ENCODE data around the gene MSX2.
"Not testable (repeated sequence)": the region's sequence is repeated elsewhere in the genome, so short reads cannot be mapped to it uniquely, and the experiment has no call there.

Gene MSX2

GRCh38 chr5:174733836-174734235, 9.5 kb downstream of the MSX2 start:
- no peak for DNase-seq

DNA sequence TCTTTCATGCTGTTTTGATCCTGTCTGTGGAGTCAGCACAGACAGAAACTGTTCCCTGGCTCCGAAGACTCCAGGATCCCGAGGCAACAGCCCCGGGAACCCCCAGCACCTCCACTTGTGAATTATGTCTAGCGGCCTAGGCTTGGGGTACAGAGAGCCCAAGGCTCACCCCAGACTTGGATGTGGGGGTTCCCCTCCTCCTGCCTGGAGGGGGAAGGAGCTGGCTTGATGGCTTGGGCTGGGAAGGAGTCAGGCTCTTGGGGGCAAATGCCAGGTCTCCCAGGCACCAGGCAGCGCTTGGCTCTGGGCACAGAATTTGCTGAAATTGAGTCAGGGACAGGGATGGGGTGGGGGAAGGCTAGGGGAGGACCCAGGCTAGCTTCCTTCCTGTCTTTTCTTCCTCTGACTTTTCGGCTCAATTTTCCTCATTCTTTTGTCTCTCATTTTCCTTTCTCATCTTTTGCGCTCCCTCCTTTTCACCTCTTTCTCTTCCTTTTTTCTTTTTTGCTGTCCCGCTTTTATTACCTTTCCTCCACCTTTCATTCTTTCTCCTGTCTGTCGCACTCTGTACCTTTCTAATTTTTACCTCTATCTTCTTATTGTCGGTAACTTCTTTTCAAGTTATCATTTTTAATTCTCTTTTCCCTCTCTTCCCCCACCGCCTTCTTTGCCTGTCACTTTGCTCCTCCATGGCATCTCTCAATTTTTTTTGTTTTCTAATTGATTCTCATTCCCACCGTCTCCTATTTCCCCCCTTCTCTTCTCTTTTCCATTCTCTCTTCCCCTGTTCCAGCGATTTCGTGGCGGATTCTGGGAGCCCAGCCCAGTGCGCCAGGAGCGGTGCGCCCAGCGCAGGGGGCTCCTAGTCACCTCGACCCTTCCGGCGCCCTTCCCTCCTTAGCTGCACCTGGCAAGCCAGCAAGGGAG, 10.5 kb downstream of the MSX2 start:
- DNase-seq: no peak

DNA sequence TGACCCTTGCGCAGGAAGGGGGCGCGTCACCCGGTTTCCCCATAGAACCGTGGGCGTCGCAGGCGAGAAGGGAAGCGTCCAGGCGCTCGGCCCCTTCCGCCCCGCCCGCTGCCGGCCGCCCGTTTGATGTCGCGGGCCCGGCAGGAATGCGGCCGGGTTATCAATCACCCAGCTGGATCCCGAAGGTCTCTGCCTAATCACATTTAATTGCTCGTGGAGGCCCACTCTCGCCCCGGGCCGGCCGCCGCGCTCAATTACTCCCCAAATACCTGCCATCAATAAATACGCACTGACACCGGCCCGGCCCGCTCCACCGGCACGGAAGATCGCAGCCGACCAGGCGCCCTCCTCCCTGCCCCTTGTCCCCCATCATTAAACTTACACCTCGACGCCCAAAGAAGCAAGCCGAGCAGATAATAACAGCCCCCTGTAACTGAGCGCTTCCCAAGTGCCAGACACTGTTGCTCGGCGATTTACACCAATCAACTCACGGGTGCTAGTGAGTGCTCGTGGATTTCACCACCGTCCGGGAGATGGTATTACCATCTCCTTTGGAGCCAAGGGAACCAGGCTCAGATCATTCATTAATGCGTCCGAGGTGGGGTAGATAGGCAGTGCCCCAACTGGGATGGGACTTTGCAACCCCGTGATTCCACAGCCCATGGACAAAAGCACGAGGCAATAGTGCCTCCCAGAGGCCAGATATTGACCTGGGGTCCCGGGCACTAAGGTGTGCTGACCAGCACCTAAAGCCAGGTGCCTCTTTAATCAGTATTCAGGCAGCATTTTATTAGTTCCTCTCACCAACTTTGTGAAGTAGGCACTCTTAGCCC, 11.3 kb downstream of the MSX2 start:
- DNase-seq: no peak

DNA sequence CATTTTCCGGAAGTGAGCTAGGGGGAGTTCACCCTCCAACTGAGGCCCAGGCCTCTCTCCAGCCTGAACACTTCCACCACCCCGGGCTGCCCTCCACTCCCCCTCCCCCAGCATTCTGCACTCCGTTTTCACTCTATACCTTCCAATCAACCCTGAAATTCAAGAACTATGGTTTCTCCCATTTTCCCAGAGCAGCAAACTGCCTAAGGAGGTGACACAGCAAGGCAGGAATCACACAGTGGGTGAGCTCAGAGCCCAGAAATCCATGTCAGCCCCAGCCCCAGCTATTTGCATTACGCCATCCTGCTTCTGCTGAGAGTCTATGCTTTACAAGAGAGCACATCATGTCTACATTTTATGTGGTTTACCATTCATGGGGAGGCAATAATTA, 11.9 kb downstream of the MSX2 start:
- DNase-seq: no peak

DNA sequence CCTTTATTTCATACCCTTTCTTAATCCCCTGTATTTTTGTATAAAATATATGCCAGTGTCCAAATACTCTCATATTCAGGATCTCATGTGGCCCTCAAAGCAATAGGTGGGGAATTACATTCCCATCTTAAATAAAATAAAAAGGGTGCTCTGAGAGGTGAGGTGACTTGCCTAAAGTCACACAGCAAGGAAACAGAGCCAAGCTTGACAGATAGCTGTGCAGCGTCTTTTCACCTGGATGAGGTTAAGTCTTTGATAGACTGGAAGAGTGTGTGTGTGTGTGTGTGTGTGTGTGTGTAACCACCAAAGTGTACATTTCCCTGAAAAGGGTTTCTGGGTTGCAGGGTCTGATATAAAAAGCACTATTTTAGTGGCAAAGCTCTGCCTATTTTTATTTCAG, 12.4 kb downstream of the MSX2 start:
- no peak for DNase-seq

GRCh38 chr5:174737330-174737729, 12.9 kb downstream of the MSX2 start:
- DNase-seq: no peak

DNA sequence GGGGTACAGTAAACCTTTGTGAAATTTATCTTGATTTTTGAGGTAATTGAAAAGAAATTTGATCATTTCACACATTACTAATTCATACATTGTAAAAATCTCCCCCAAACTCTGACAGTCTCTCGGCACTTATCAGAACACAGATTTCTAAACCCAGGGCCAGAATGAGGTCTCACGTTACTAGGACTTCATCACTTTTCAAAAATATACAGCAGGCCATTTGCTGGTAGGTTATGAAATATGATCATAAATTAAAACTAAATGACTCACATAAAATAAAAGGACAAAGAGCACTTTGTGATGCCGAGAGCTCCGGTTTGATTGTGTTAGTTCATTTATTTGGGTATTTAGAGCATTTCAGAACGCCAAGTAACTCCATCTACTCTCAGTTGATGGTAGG, 17.0 kb downstream of the MSX2 start:
- DNase-seq: no peak

DNA sequence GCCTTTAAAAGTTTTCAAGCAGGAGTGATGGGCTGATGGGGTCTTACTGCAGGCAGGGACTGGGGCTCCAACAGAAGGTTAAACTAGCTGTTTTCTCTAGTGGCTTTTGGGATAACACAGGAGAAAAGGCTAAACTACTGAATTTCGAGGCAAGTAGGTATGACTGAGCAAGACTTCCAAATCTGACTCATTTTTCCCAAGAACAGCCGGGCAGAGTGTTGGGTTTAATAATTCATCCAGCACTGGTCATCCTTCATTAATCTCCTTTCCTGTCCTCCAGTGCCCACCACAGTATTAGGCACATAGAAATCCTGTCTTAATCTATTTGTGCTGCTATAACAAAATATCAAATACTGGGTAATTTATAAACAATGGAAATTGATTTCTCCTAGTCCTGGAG, 20.5 kb downstream of the MSX2 start:
- DNase-seq: no peak

DNA sequence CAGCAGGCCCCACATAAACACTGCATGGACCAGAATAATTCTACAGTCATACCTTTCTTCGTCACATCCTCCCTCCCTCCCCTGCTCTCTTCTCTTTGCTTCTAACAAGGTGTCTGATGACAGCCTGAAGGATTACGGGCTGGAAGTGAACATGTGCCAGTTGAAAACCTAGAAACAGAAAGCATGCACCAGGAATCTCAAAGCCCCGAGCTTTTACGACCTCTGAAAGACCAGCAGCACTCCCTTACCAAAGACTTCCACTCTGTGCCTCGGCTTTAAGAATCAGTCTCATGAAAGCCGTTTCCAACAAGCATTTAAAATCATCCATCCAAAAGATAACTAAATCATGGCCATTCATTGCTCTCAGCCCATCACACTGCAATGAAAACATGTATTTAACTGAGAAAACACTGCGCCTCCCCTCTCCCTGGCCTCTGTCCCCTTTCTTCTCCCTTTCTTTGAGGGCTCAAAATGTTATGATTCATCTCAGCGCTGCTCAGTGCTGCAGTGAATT, 21.3 kb downstream of the MSX2 start:
- no peak for DNase-seq

DNA sequence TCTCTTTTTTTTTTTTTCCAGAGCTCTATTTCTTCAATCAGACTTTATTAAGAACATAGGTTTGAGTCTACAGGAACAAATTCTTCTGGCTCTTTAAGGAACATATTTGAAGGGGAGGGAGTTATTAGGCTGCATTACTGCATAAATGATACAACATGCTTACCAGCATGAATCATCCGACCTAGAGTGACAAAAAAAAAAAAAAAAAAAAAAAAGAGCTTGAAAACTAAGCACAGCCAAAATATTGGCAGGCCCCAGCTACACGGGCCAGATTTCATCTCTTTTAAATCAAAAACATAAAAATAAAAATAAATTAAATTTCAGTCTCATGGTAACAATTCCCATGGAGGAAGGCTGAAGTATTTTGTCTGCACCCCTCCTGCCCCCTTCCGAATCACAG, 26.3 kb downstream of the MSX2 start:
- DNase-seq: no peak

DNA sequence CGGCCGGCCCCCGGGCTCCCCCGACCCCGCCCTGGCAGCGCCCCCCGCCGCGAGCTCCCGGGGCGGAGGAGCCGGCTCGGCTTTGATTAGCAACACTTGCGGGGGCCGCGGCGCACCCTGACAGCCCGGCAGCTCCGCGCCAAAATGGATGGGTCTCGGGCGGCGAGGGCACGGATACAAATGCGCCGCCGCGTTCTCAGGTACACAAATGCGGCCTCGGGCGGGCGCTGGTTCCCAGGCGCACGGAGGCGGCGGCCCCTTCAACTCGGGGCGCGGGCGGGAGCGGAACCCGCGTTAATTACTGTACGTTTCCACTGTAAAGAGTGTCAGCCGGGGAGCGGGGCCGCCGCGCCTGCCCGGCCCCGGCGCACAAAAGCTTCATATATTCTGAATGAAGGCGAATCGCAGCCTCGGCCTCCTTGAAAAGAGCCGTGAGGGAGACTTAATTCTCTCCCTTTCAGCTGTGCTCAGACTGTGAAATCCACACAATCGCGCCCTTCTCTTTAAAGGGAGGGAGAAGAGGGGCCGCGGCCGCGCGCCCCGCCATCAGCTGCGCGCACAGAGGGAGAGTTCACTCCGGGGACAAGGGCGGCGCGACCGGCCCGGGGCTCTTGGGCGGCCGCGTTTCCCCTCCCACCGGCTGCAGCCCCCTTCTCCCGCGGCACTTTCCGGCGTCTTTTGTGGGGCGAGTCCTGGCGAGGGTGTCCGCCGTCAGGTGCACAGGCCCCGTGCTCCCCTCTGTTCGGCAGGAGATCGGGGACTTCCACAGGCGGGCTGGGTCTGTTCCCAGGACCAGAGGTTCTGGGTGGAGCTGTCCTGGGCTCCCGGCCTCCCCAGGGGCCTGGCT, 27.0 kb downstream of the MSX2 start:
- no peak for DNase-seq

DNA sequence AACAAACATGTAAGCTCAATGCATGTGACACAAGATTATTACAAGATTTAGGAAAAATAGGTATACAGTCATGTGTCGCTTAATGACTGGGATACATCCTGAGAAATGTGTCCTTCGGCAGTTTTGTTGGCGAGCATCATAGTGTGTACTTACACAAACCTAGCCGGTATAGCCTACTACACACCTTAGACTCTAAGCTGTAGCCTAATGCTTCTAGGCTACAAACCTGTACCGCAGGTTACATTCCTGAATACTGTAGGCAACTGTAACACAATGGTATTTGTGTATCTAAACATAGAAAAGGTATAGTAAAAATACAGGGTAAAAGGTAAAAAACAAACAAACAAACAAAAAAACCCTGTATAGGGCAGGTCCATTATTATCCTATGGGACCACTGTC, 27.7 kb downstream of the MSX2 start:
- no peak for DNase-seq

- DNase-seq: no peak
These were observed 30.7 kb downstream of the MSX2 start for GRCh38 chr5:174755106-174755505.

DNA sequence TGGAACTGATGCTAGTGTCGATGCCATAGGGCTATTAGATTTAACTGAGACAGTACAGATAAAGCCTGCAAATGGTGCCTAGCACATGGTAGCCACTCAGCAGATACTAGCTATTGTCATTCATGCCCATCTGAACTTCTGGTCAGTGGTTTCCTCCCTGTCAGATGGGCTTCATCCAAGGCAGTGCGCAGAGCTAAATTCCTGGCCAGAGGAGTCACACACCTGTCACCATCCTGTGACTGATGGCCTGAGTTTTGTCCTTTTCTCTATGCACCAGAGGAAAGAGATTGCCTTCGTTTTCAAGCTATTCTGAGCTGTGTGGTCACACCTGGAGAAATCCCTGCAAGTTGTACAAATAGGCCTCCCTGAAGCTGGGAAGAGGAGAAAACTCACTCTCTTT, 34.7 kb downstream of the MSX2 start:
- DNase-seq: no peak

DNA sequence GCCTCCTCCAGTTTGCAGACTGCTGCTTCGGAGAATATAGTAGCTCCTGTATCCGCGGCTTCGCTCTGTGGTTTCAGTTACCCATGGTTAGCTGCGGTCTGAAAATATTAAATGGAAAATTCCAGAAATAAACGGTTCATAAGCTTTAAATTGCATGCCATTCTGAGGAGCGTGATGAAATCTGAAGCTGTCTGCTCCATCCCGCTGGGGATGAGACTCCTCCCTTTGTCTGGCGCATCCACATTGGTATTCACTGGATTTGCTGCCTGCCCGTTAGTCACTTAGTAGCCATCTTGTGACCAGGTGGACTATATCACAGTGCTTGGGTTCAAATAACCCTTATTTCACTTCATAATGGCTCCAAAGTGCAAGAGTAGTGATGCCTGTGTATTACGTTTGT, 36.3 kb downstream of the MSX2 start:
- no peak for DNase-seq

DNA sequence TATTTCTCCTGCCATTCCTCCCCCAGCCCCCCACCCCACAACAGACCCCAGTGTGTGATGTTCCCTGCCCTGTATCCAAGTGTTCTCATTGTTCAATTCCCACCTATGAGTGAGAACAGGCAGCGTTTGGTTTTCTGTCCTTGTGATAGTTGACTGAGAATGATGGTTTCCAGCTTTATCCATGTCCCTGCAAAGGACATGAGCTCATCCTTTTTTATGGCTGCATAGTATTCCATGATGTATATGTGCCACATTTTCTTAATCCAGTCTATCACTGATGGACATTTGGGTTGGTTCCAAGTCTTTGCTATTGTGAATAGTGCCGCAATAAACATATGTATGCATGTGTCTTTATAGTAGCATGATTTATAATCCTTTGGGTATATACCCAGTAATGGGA, 37.0 kb downstream of the MSX2 start:
- not testable (repeated sequence) for DNase-seq

- no peak for DNase-seq
These were observed 39.9 kb downstream of the MSX2 start for GRCh38 chr5:174764309-174764708.

- DNase-seq: no peak
These were observed 41.2 kb downstream of the MSX2 start for GRCh38 chr5:174765540-174765939.

GRCh38 chr5:174767670-174768069, 43.3 kb downstream of the MSX2 start:
- no peak for DNase-seq

GRCh38 chr5:174769005-174769404, 44.6 kb downstream of the MSX2 start:
- no peak for DNase-seq

DNA sequence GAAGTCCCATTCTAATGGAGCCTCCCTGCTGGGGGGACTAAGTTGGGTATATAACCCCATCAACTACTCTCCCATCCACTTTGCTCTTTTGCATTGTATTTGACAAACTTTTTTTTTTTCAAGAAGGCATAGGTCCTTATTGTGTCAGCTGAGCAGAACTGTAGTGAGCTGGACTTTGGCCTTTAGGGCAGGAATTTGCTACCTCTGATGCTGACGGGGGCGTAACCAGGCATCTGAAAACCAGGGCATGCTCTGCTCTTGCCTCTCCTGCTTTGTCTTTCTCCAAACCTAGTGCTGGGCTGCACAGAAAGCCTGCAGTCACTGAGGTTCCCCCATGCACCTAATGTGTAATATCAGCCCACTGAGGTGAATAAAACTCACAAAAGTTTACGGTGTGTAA, 49.0 kb downstream of the MSX2 start:
- no peak for DNase-seq

GRCh38 chr5:174775081-174775480, 50.7 kb downstream of the MSX2 start:
- DNase-seq: no peak

- no peak for DNase-seq
These were observed 52.7 kb downstream of the MSX2 start for GRCh38 chr5:174777111-174777510.

Data from effector CD4-positive, alpha-beta T cell (primary cell).